ENCODE results near the gene KCNC3. TPM values are rescaled to one million over a fixed set of nuclear protein-coding genes. Genes with fewer than 3 reads are reported as not detected.
A peak's percentile ranks its signal among the peaks of the same experiment; 100 is the strongest.
"Not testable (repeated sequence)": the region's sequence is repeated elsewhere in the genome, so short reads cannot be mapped to it uniquely, and the experiment has no call there.

The KCNC3 gene
- polyA plus RNA-seq, 3 donors: 36.0 to 77.5 (median 66.7) TPM

GRCh38 chr19:50357178-50358100 lies 28.3 kb upstream of the KCNC3 start:
- peak; percentile 60 for DNase-seq

- no peak for DNase-seq
Observed at GRCh38 chr19:50356691-50357177, 27.6 kb upstream of the KCNC3 start.

- not testable (repeated sequence) for DNase-seq
Observed at GRCh38 chr19:50353487-50353880, 24.3 kb upstream of the KCNC3 start.

GRCh38 chr19:50352242-50352641 lies 23.1 kb upstream of the KCNC3 start:
- DNase-seq: no peak

GRCh38 chr19:50349277-50350057 lies 20.3 kb upstream of the KCNC3 start:
- no peak for DNase-seq

GRCh38 chr19:50347089-50347581 lies 18.0 kb upstream of the KCNC3 start:
- not testable (repeated sequence) for DNase-seq

GRCh38 chr19:50344661-50345318 lies 15.6 kb upstream of the KCNC3 start:
- DNase-seq: no peak

- no peak for DNase-seq
Observed at GRCh38 chr19:50341091-50341564, 12.0 kb upstream of the KCNC3 start.

- no peak for DNase-seq
Observed at GRCh38 chr19:50340331-50340730, 11.2 kb upstream of the KCNC3 start.

- not testable (repeated sequence) for DNase-seq
Observed at GRCh38 chr19:50337031-50337430, 7.9 kb upstream of the KCNC3 start.

GRCh38 chr19:50334741-50335421 lies 5.7 kb upstream of the KCNC3 start:
- DNase-seq: no peak

GRCh38 chr19:50333737-50334617 lies 4.8 kb upstream of the KCNC3 start:
- DNase-seq: peak; percentile 83

GRCh38 chr19:50333235-50333736 lies 4.1 kb upstream of the KCNC3 start:
- DNase-seq: peak; percentile 93

GRCh38 chr19:50332244-50333038 lies 3.3 kb upstream of the KCNC3 start:
- DNase-seq: peak; percentile 75

- no peak for DNase-seq
Observed at GRCh38 chr19:50331994-50332243, 2.7 kb upstream of the KCNC3 start.

GRCh38 chr19:50331221-50331993 lies 2.2 kb upstream of the KCNC3 start:
- DNase-seq: no peak

GRCh38 chr19:50330365-50331078 lies 1.3 kb upstream of the KCNC3 start:
- DNase-seq: peak; percentile 89

GRCh38 chr19:50329926-50330294 lies 733 bp upstream of the KCNC3 start:
- not testable (repeated sequence) for DNase-seq

Measured in renal pelvis (tissue), 4 donors.